ENCODE data around the gene RFXANK. TPM values are rescaled to one million over a fixed set of nuclear protein-coding genes. Genes with fewer than 3 reads are reported as not detected.

Gene RFXANK
- total RNA-seq, 1 experiment from 2014 or later, result 81.8 TPM

DNA sequence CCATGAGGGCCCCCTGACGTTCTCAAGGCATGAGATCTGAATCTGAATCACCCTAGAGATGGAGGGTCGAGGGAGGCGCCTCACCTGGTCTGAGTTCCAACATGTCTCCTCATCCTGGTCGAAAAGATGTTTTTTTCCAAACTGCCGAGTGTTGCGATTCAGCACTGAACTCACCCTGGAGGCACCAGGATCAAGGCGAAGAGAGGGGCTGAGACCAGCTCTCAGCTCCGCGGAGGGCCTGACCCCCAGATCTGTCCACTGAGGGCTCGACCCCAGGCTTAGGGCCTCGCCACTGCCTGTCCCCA lies 10.6 kb downstream of the RFXANK start:
- Mint-ChIP-seq H3K36me3 (ENCODE audit: insufficient read depth in 1 of 3, low read depth in 3 of 3) (peaks cover 6 to 36% (median 30%) of the 10 kb centered on the region in 3 experiments), H3K27me3 (ENCODE audit: low read depth) (peaks cover 49% of the 10 kb centered on the region), H3K4me3 (peak overlapping the region; percentile 92), H3K27ac (peak overlapping the region in 1 of 3 experiments; percentile 92; a peak in 2 of 7 replicates), H3K4me1 (peaks cover 14 to 25% of the 10 kb centered on the region in 2 experiments), H3K9me3 (peaks cover 0 to 9% of the 10 kb centered on the region in 2 experiments; a peak in 3 of 5 replicates)
- H2BK15ac ChIP-seq (ENCODE audit: low read depth, low read length), result no peak overlapping the region
- no peak for DNase-seq
- no peaks in the 10 kb centered on the region for H3K4me1 ChIP-seq (ENCODE audit: insufficient read depth, low read length)
- H4K5ac ChIP-seq (ENCODE audit: insufficient read length, low read depth, low read length), result no peak overlapping the region
- no peak overlapping the region for H4K8ac ChIP-seq (replicated peaks; ENCODE audit: insufficient read length, low read depth, low read length)
- no peaks in the 10 kb centered on the region for H4K20me1 ChIP-seq (ENCODE audit: control insufficient read depth, insufficient read depth, insufficient read length)
- H3K9ac ChIP-seq (ENCODE audit: extremely low read depth, insufficient read length, low read length), result peak overlapping the region; percentile 51
- H2BK5ac ChIP-seq (ENCODE audit: insufficient read length, low read length), result no peak overlapping the region
- no peak overlapping the region for H2AK5ac ChIP-seq (ENCODE audit: insufficient read length, low read length)
- peak overlapping the region; percentile 68 for H3K4me2 ChIP-seq (ENCODE audit: insufficient read depth, insufficient read length, low read length)
- H2BK120ac ChIP-seq (ENCODE audit: low read depth, low read length, poor library complexity, severe bottlenecking), result no peak overlapping the region
- no peak overlapping the region for H3K56ac ChIP-seq (ENCODE audit: insufficient read length, low read depth, low read length)
- H3K23me2 ChIP-seq (ENCODE audit: insufficient read length, low read depth, low read length, poor library complexity, severe bottlenecking), result peaks cover 7% of the 10 kb centered on the region
- no peak overlapping the region for H3K23ac ChIP-seq (ENCODE audit: insufficient read length, low read depth, low read length)
- H3K9me3 ChIP-seq (ENCODE audit: control insufficient read depth, low read depth, low read length), result no peaks in the 10 kb centered on the region
- WGBS (ENCODE audit: extremely low coverage, insufficient read length, low lambda C conversion rate), result no CpG with 5 or more reads among the region's 11 CpGs
- no peaks in the 10 kb centered on the region for H3K79me2 ChIP-seq (ENCODE audit: insufficient read depth, low read length)
- no peak overlapping the region for H2BK12ac ChIP-seq (ENCODE audit: insufficient read length, low read depth, low read length)
- H3K4ac ChIP-seq (ENCODE audit: low read depth, low read length), result no peak overlapping the region
- peaks cover 21% of the 10 kb centered on the region; the same call in 1 of the 2 replicates for H3K27me3 ChIP-seq (ENCODE audit: insufficient read depth, low read length)
- no peak overlapping the region for H2AFZ ChIP-seq (ENCODE audit: low read length)
- no peak overlapping the region for H3K18ac ChIP-seq (ENCODE audit: insufficient read length, low read depth, low read length)
- H3T11ph ChIP-seq (ENCODE audit: low read length), result no peak overlapping the region
- no peak overlapping the region for H2BK20ac ChIP-seq (ENCODE audit: low read depth, low read length, poor library complexity, severe bottlenecking)
- no peaks in the 10 kb centered on the region for H3K79me1 ChIP-seq (ENCODE audit: insufficient read depth, low read depth, low read length, poor library complexity, severe bottlenecking)
- TF ChIP-seq CTCF (conservative IDR thresholded peaks at IDR 0.05), result no peak
- H4K91ac ChIP-seq (ENCODE audit: insufficient read length, low read depth, low read length), result no peak overlapping the region
- H3K14ac ChIP-seq (ENCODE audit: insufficient read depth, low read length), result no peak overlapping the region
- no peak overlapping the region for H3K27ac ChIP-seq (ENCODE audit: insufficient read length, low read depth, low read length)
